ENCODE measurements around the gene CPNE5.

The CPNE5 gene

GRCh38 chr6:36837686-36838085 is 1.6 kb downstream of the CPNE5 start:
- TF ChIP-seq CTBP1 (IDR thresholded peaks at IDR 0.05; ENCODE audit: borderline replicate concordance): no peak
- TF ChIP-seq ARNT (IDR thresholded peaks at IDR 0.05): no peak
- TF ChIP-seq HDGF (IDR thresholded peaks at IDR 0.05; ENCODE audit: borderline replicate concordance): no peak
- no peak for TF ChIP-seq FOXK2 (IDR thresholded peaks at IDR 0.05)
- no peak for TF ChIP-seq ELF4 (IDR thresholded peaks at IDR 0.05)
- TF ChIP-seq TARDBP (IDR thresholded peaks at IDR 0.05): no peak
- TF ChIP-seq BHLHE40 (IDR thresholded peaks at IDR 0.05; ENCODE audit: borderline replicate concordance): no peak
- TF ChIP-seq SP1 (IDR thresholded peaks at IDR 0.05): no peak
- no peak for TF ChIP-seq L3MBTL2 (conservative IDR thresholded peaks at IDR 0.05)
- TF ChIP-seq NFRKB (IDR thresholded peaks at IDR 0.05): no peak
- no peak for TF ChIP-seq ZNF384 (IDR thresholded peaks at IDR 0.05)
- TF ChIP-seq SUZ12 (IDR thresholded peaks at IDR 0.05): no peak
- TF ChIP-seq FOXA1 (IDR thresholded peaks at IDR 0.05): no peak
- TF ChIP-seq PKNOX1 (IDR thresholded peaks at IDR 0.05): no peak
- TF ChIP-seq FOXM1 (IDR thresholded peaks at IDR 0.05; ENCODE audit: borderline replicate concordance): no peak
- ChIA-PET POLR2A (no interaction called here), CTCF (no interaction called here)
- DNase-seq (ENCODE audit: extremely low spot score): no peak

DNA sequence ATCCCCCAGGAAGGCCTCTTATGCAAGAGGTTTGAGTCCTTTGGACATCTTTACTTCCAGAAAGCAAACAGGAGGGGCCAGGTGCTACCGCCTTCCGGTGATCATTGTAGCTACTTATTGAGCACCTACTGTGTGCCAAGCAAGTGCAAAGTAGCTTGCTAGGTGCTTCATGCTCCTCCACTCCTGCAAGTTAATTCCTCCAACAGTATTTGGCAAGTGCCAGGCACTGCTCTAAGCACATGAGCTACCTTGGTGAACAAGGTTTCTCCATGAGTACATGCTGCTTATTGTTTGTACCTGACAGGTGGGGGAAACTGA is 2.3 kb downstream of the CPNE5 start:
- POLR2A ChIA-PET: no interaction called here
- CTCF ChIA-PET: no interaction called here

GRCh38 chr6:36836111-36837021 is 2.9 kb downstream of the CPNE5 start:
- TF ChIP-seq FOXM1 (IDR thresholded peaks at IDR 0.05; ENCODE audit: borderline replicate concordance): no peak
- TF ChIP-seq L3MBTL2 (conservative IDR thresholded peaks at IDR 0.05): no peak
- no peak for TF ChIP-seq TARDBP (IDR thresholded peaks at IDR 0.05)
- no peak for TF ChIP-seq CTBP1 (IDR thresholded peaks at IDR 0.05; ENCODE audit: borderline replicate concordance)
- TF ChIP-seq ARNT (IDR thresholded peaks at IDR 0.05): no peak
- no peak for TF ChIP-seq FOXK2 (IDR thresholded peaks at IDR 0.05)
- no peak for TF ChIP-seq SUZ12 (IDR thresholded peaks at IDR 0.05)
- TF ChIP-seq ZNF384 (IDR thresholded peaks at IDR 0.05): no peak
- TF ChIP-seq ELF4 (IDR thresholded peaks at IDR 0.05): no peak
- no peak for TF ChIP-seq FOXA1 (IDR thresholded peaks at IDR 0.05)
- no peak for TF ChIP-seq LEF1 (IDR thresholded peaks at IDR 0.05; ENCODE audit: borderline replicate concordance)
- TF ChIP-seq BHLHE40 (IDR thresholded peaks at IDR 0.05; ENCODE audit: borderline replicate concordance): no peak
- no peak for TF ChIP-seq SP1 (IDR thresholded peaks at IDR 0.05)
- no peak for TF ChIP-seq PKNOX1 (IDR thresholded peaks at IDR 0.05)
- TF ChIP-seq HDGF (IDR thresholded peaks at IDR 0.05; ENCODE audit: borderline replicate concordance): no peak
- no peak for TF ChIP-seq NFRKB (IDR thresholded peaks at IDR 0.05)
- POLR2A ChIA-PET: no interaction called here
- CTCF ChIA-PET: interaction anchor here (0.5 kb wide), 1 partner anchor 365 kb away, joined by 3 read pairs; no protein-coding TSS in a partner anchor
- DNase-seq (ENCODE audit: extremely low spot score): no peak

More for the DNA sequence above, 2.3 kb downstream of the CPNE5 start:
- DNase-seq (ENCODE audit: extremely low spot score): no peak
- TF ChIP-seq CTBP1 (IDR thresholded peaks at IDR 0.05; ENCODE audit: borderline replicate concordance): no peak
- TF ChIP-seq ARNT (IDR thresholded peaks at IDR 0.05): no peak
- no peak for TF ChIP-seq LEF1 (IDR thresholded peaks at IDR 0.05; ENCODE audit: borderline replicate concordance)
- no peak for TF ChIP-seq L3MBTL2 (conservative IDR thresholded peaks at IDR 0.05)
- TF ChIP-seq ELF4 (IDR thresholded peaks at IDR 0.05): no peak
- no peak for TF ChIP-seq TARDBP (IDR thresholded peaks at IDR 0.05)

GRCh38 chr6:36834576-36835341 is 4.5 kb downstream of the CPNE5 start:
- ChIA-PET POLR2A (no interaction called here), CTCF (no interaction called here)
- no peak for DNase-seq (ENCODE audit: extremely low spot score)
- no peak for TF ChIP-seq FOXK2 (IDR thresholded peaks at IDR 0.05)
- no peak for TF ChIP-seq FOXM1 (IDR thresholded peaks at IDR 0.05; ENCODE audit: borderline replicate concordance)
- no peak for TF ChIP-seq ZNF384 (IDR thresholded peaks at IDR 0.05)
- no peak for TF ChIP-seq ELF4 (IDR thresholded peaks at IDR 0.05)
- no peak for TF ChIP-seq NFRKB (IDR thresholded peaks at IDR 0.05)
- no peak for TF ChIP-seq SP1 (IDR thresholded peaks at IDR 0.05)
- TF ChIP-seq BHLHE40 (IDR thresholded peaks at IDR 0.05; ENCODE audit: borderline replicate concordance): no peak
- no peak for TF ChIP-seq FOXA1 (IDR thresholded peaks at IDR 0.05)
- no peak for TF ChIP-seq TARDBP (IDR thresholded peaks at IDR 0.05)
- no peak for TF ChIP-seq LEF1 (IDR thresholded peaks at IDR 0.05; ENCODE audit: borderline replicate concordance)
- TF ChIP-seq SUZ12 (IDR thresholded peaks at IDR 0.05): no peak
- no peak for TF ChIP-seq HDGF (IDR thresholded peaks at IDR 0.05; ENCODE audit: borderline replicate concordance)
- TF ChIP-seq ARNT (IDR thresholded peaks at IDR 0.05): no peak

DNA sequence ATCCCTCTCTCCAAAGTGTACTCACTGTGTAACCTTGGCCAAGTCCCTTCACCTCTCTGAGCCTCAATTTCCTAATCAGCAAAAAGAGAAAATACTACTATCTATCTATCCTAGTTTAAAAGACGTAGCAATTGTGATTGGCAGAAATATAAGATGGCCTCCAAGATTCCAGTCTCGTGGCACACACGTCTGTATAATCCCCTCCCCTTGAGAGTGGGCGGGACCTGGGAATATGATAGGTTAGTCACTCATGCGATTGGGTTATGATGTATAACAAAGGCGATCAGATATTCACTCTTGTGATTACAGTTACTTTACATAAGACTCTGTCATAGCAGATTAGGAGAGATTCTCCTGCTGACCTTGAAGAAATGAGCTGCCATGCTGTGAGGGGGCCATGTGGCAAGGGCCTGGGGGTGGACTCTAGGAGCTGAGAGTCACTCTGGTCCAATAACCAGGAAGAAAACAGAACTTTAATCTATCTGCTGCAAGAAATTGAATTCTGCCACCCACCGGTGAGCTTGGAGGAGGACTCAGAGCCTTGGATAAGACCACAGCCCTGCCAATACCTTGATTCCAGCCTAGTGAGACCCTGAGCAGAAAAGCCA is 6.0 kb downstream of the CPNE5 start:
- TF ChIP-seq FOXM1 (IDR thresholded peaks at IDR 0.05; ENCODE audit: borderline replicate concordance) (no peak), BHLHE40 (IDR thresholded peaks at IDR 0.05; ENCODE audit: borderline replicate concordance) (no peak), NFRKB (IDR thresholded peaks at IDR 0.05) (no peak)
- ChIA-PET POLR2A (no interaction called here), CTCF (no interaction called here)
- no peak for DNase-seq (ENCODE audit: extremely low spot score)

DNA sequence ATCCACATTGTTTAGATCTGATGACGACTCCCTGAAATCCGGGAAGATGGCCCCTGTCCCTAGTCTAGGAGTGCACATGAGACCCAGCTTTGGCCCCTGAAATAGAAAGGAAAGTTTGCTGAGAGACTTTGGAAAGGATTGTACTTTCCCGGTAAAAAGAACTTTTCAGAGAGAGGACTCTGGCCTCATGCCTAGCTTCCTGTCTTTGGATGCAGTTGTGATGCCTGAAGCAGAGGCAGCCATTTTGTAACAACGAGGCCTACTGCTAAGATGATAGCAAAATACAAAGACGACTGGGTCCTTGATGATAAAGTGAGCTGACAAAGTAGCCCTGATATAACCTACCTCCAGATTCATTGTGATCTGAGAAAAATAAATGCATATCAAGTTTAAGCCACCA is 6.9 kb downstream of the CPNE5 start:
- no peak for DNase-seq (ENCODE audit: extremely low spot score)
- ChIA-PET CTCF (no interaction called here), POLR2A (no interaction called here)
- no peak for TF ChIP-seq ARNT (IDR thresholded peaks at IDR 0.05)
- TF ChIP-seq CTBP1 (IDR thresholded peaks at IDR 0.05; ENCODE audit: borderline replicate concordance): no peak
- no peak for TF ChIP-seq FOXA1 (IDR thresholded peaks at IDR 0.05)
- TF ChIP-seq FOXK2 (IDR thresholded peaks at IDR 0.05): no peak
